ENCODE results near the gene OVOL3. TPM values are rescaled to one million over a fixed set of nuclear protein-coding genes. Genes with fewer than 3 reads are reported as not detected.

Gene OVOL3
- total RNA-seq, 1 donor from 2014 or later: not detected

DNA sequence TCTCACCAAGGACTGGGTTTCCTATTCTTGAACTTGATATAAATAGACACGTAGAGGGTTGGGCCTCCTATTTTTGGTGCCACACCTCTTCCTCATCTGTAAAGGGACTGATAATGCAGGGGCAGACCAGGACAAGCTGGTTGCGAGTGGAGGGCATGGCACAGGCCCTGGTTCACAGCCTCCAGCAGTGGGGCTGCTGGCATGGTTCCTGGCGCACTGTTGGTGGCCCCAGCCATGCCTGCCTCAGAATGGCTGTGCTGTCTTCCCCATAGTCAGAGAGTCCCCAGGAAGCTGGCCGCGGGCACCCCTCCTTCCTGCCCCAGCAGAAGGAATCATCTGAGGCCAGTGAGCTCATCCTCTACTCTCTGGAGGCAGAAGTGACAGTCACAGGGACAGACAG lies 10.5 kb upstream of the OVOL3 start:
- no peak for DNase-seq (ENCODE audit: low spot score)

DNA sequence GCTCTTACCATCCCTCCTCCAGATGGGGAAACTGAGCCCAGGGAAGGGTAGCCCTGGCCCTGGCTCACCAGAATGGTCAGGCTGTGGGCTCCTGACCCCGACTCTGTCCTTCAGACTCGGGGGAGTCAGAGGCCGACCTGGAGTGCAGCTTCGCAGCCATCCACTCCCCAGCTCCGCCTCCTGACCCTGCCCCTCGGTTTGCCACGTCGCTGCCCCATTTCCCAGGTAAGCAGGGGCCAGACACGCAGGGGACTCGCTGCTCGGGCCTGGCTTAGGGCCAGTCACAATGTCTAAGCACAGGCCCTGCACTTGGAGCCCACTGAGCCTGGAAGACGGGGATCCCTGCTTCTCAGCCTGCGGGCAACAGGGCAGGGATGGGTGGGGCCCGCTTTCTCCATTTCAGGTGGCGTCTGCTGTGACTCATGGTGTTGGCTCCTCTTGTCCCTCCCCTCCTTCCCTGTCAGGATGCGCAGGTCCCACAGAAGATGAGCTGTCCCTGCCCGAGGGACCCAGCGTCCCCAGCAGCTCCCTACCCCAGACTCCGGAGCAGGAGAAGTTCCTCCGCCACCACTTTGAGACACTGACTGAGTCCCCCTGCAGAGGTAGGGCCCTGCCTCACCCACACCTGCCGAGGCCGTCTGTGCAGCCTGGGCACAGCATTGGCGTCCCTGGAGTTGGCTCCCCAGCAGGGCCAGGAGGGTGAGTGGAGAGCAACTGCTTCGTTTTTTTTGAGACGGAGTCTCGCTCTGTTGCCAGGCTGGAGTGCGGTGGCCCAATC lies 9.2 kb upstream of the OVOL3 start:
- DNase-seq (ENCODE audit: low spot score): no peak

DNA sequence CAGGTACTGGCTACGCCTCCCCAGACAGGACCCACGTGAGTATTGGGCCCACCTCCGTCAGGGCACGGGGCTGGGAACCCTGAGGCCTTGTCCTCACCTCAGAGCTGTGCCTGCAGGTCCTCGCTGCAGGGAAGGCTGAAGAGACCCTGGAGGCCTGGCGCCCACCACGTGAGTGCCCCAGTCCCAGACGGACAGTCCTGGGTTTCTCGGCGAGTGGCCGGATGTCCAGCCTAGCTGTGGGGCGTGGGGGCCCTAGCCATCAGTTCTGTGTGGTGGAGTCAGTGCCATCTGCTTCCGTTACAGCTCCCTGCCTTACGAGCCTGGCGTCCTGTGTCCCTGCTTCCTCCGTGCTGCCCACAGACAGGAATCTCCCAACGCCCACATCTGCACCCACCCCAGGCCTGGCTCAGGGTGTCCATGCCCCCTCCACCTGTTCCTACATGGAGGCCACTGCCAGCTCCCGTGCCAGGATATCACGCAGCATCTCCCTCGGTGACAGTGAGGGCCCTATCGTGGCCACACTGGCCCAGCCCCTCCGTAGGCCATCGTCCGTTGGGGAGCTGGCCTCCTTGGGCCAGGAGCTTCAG lies 7.8 kb upstream of the OVOL3 start:
- DNase-seq (ENCODE audit: low spot score): no peak

DNA sequence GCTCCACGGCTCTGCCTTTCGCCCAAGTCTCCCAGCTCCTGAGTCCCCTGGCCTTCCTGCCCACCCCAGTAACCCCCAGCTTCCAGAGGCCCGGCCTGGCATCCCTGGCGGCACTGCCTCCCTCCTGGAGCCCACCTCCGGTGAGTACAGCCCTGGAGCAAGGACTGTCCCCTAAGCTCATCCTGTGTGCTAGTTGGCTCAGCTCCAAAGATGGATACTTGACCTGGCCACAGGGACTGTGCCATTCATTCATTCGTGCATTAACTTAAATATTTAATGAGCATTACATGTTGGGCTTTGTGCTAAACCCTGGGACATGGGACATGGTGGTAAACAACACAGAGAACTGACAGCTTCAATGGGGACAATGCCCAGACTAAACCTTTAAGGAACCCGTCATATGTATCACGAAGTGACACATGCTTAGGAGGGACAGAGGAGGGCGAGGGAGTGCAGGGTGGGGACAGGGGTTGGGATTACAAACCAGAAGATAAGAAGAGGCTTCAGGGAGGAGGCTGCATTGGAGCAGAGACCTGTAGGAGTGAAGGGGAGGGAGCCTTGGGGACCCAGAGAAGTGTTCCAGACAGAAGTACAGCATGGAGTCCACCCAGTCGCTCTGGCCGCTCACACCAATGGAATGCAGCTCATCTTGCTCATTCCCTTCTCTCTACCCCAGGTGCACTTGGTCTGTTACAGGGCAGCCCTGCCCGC lies 6.9 kb upstream of the OVOL3 start:
- no peak for DNase-seq (ENCODE audit: low spot score)

DNA sequence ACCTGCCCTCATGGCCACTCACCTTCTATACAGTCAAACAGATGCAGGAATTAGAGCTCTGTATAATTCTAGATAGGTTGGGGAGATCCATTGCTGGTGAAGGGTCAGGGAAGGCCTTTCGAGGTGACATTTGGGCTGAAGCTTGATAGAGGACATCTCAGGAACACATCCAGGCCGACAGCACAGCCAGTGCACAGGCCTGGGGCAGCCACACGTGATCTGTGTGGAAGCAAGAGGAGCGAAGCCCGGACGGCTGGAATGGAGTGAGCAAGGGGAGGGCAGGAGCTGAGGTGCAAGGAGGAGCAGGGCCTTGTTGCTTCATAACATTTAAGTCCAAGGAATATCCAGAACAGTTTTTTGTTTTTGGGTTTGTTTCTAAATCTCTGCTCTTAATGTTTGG lies 4.5 kb upstream of the OVOL3 start:
- DNase-seq (ENCODE audit: low spot score): no peak

DNA sequence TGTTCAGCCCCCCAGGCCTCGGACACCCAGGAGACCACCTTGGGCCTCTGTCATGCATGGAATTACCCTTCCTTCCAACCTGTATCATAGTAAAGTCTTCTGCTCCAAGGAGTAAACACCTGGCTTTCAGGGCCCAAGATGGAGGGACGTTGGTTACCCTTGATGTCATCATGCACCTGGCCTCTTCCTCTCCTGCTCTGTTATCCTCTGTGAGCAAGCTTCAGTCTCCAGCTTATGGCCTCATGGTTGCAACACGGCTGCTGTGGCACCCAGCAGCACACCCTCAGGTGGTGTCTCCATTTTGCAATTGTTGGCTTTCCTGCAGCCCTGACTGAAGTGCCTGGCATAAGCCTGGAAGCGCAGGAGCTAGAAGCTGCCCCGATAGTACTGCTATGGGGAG lies 4.0 kb upstream of the OVOL3 start:
- no peak for DNase-seq (ENCODE audit: low spot score)

DNA sequence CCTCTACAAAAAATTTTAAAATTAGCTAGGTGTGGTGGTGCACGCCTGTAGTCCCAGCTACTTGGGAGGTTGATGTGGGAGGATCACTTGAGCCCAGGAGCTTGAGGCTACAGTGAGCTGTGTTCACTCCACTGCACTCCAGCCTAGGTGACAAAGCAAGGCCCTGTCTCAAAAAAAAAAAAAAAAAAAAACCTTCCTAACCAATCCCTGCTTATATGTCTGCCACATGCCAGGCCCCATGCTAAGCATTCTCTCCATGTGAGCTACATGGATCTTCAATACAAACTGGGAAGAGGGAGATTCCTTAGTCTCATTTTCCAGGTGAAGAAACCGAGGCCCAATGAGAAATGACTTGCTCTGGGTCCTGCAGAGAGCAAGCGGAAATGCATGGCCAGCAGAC lies 2.3 kb upstream of the OVOL3 start:
- DNase-seq (ENCODE audit: low spot score): no peak

DNA sequence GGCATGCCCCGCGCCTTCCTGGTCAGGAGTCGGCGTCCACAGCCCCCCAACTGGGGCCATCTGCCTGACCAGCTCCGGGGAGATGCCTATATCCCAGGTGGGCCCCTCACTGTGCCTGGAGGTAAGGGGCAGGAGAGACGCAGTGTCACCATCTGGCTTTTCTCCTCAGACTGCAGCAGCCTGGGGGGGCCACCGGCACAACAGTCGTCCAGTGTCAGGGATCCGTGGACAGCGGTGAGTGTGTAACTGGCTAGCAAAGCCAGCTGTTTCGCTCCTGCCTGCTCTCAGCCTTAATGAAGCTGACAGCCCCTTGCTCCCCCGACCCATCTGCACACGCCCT lies 227 bp downstream of the OVOL3 start:
- no peak for DNase-seq (ENCODE audit: low spot score)

DNA sequence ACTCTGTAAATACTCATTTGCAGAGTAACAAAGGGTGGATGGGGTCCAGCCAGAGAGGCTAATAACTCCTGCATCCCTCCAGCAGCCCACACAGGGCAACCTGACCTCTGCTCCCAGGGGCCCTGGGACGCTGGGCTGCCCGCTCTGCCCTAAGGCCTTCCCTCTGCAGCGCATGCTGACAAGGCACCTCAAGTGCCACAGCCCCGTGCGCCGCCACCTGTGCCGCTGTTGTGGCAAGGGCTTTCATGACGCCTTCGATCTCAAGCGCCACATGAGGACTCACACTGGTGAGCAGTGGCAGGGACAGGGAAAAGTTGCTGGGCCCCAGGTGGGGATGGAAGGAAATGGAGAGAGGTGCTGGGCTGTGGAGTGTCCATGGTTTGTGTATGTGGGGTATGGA lies 1.7 kb downstream of the OVOL3 start:
- DNase-seq (ENCODE audit: low spot score): no peak

DNA sequence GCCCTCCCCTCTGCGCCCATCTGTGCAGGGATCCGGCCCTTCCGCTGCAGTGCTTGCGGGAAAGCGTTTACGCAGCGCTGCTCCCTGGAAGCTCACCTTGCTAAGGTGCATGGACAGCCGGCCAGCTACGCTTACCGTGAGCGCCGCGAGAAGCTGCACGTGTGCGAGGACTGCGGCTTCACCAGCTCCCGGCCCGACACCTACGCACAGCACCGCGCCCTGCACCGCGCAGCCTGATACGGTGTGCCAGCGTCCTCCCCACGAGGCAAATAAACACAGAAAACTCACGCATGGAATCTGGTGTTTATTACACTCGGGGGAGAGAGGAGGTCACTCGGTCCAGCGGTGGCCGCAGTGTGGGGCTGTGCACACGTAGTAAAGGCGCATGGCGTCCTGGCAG lies 2.5 kb downstream of the OVOL3 start:
- no peak for DNase-seq (ENCODE audit: low spot score)

DNA sequence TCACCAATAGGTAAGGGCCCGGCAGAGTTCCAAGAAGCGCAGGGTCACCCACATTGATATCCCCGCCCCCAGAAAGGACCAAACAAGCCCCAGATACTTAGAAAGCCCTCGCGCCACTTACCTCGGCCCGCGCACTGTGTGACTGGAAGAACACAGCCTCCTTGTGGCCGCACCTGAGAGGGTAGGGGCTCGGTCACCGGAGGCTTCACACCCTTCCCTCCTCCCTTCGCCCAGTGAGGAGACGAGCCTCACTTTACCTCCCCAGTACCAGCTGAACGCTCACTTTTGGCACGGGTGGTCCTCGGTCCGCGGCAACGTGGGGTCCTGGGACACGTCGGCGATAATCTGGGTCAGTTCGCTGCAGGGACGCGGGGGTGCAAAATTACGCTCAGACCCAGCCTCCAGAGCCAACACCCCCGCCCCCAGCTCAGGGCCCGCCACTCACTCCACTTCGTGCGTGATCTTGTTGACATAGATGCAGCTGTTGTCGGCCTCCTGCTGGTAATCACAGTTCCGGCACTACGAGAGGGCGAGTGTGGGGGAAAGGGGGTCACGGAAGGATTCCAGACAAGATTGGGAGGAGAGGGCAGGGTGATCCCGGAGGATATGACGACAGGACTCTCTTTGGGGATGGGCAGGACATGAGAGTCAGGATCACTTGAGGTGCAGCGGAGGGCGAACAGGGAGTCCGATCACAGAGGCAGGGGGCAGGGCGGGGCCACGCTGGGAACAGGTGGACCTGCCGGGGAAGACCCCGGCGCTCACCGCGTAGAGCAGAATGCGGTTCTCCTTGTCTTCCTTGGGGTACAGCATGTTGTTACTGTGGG lies 3.2 kb downstream of the OVOL3 start:
- peak; percentile 66 for DNase-seq (ENCODE audit: low spot score)

DNA sequence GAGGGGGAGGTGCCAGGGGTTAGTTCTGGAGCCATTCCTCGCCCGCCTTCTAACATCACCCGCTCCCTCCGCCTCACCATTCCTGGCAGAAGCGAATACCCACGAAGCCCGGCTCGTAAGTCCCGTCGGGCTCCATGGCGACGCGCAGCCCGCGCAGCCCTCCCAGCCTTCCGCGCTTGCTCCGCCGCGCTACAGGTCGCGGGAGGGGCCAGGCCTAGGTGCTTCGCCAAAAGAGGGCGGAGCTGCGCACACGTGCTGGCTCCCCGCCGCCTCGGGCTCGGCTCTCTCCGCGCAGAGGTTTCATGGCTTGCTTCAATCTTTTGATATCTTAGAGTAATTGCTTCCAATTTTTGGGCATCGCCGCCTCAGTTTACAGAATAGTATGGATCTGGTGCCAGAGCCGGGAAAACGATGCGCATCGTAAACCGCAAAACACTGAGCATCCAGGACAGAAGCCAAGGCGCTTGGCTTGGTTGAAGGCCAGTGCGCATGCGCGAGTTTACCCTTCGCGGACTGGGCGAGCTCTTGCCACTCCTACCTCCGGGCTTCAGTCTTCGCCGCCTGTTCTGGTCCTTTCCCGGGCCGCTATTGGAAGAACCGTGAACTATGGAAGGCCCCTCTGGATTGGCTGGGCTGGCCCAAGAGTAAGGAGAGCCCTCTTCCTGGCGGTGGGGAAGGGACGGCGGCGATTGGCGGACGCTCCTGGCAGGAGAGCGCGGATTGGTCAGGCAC lies 3.9 kb downstream of the OVOL3 start, which contains the start of gene POLR2I:
POLR2I (minus strand) TSS at position 155 of the 732 bp plus-strand sequence; CDS start at position 136, 19 bp downstream.
- DNase-seq (ENCODE audit: low spot score): peak; percentile 100

DNA sequence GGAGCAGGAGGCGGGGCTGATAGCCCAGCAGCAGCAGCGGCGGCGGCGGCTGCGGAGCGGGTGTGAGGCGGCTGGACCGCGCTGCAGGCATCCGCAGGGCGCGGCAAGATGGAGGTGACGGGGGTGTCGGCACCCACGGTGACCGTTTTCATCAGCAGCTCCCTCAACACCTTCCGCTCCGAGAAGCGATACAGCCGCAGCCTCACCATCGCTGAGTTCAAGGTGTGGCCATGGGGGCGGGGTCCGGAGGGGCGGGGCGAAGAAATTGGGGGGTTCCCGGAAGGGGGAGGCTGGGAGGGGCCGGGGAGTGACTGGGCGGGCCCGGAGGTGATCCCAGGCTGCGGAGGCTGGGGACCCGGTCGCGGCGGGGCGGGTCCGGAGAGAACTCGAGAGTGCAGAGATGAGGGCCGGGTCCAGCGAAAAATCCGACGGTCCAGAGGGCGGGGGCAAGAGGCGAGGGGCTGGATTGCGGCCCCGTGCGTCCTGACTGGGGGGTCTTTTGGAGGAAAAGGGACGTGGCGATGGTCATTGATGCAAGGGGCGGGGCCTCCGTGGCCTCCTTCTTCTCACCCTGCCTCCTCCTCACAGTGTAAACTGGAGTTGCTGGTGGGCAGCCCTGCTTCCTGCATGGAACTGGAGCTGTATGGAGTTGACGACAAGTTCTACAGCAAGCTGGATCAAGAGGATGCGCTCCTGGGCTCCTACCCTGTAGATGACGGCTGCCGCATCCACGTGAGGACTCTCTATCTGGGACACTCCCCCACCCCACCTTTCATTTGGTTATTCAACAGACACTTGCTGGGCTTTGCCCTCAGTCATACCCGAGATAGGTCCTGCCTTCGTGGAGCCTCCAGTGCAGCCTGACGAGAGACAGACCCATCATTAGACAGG lies 4.8 kb downstream of the OVOL3 start, which contains the start of gene TBCB:
TBCB (plus strand) TSS at position 16 of the 891 bp plus-strand sequence; CDS start at position 109, 93 bp downstream.
- DNase-seq (ENCODE audit: low spot score): peak; percentile 90

DNA sequence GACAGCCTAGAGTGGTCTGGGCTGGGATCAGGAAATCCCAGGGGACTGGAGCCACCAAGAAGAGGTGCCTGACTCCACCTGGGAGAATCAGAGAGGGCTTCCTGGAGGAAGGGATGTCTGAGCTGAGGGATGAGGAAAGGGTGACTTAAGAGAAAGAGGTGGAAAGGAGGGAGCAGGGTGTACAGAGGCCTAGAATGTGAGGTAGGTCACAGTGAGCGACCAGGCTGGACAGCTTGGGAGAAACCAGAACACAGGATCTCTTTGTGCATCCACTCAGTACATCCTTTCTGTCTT lies 5.3 kb downstream of the OVOL3 start:
- no peak for DNase-seq (ENCODE audit: low spot score)

DNA sequence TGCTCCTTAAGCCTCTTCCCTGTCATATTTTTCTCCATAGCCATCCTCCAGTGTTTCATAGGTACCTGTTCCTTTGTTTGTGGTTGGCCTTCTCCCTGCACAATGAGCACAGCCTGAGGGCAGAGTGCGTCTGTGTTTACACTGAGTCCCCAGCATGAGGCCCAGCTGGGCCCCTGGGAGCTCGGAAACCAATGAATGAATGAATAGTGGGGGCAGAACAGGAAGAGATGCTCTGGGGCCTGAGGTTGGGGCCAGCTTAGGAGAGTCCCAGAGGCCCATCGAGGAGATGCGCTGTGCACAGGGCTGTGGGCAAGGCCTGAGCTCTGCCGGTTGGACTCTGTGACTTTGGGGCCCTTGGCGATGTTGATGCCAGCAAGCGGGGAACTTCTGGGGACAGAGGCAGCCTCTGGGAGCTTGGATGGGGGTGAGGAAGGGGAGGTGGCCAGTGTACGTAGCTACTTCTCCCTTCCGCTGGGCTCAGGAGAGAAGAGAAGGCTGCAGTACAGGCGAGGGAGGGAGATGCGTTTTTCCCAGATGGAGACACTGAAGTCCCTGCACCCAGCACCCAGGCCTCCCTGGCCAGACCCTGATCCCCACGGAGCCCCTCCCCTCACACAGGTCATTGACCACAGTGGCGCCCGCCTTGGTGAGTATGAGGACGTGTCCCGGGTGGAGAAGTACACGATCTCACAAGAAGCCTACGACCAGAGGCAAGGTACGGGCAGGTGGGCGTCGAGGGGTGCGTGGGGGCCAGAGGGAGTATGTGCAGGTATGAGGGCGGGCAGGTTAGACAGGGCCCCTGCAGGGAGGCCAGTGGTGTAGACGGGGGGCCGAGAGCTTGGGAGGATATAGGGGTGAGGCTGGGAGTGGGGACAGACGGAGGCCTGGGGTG lies 9.4 kb downstream of the OVOL3 start:
- no peak for DNase-seq (ENCODE audit: low spot score)

DNA sequence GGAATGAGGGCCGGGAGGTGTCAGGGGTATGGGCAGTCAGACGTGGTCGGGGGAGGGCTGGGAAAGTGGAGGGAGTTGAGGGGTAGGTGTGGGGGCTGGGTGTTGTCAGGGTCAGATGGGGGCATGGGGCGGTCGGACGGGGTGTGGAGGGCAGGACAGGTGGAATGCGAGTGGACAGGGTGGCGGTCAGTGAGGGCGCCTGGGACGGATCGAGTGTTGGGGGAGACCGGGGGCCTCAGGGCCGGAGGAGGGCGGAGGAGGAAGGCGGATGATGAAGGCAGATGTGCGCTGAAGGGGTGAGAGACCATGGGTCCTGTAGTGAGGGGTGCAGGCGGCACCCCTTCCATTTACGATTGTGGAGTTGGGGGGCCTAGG lies 10.0 kb downstream of the OVOL3 start:
- no peak for DNase-seq (ENCODE audit: low spot score)

DNA sequence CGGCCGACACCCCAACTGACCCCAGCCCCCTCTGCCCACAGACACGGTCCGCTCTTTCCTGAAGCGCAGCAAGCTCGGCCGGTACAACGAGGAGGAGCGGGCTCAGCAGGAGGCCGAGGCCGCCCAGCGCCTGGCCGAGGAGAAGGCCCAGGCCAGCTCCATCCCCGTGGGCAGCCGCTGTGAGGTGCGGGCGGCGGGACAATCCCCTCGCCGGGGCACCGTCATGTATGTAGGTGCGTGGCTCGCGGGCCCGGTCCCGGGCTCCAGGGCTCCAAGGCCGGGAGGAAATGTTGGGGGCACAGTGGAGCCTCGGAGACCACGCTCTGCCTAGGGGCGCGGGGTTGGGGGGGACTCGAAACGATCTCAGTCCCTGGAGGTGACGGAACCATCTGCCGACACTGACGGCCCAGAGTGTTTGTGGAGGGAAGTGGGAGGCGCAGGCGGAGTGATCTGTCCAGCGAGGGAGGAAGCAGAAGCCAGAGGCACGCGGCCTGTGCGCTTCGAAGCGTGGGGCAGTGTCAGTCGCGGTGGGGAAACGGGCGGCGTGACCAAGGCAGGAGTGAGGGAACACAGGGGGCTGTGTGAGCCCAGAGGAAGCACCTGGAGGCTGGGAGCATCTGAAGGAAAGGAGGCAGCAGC lies 10.7 kb downstream of the OVOL3 start:
- no peak for DNase-seq (ENCODE audit: low spot score)

DNA sequence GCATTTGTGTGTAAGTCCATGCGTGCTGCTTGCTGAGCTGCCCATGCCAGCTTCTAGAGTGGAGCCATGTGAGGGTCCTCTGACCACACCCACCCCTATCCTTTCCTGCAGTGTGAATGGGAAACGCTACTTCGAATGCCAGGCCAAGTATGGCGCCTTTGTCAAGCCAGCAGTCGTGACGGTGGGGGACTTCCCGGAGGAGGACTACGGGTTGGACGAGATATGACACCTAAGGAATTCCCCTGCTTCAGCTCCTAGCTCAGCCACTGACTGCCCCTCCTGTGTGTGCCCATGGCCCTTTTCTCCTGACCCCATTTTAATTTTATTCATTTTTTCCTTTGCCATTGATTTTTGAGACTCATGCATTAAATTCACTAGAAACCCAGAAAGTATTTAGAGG lies 14.6 kb downstream of the OVOL3 start:
- no peak for DNase-seq (ENCODE audit: low spot score)

DNA sequence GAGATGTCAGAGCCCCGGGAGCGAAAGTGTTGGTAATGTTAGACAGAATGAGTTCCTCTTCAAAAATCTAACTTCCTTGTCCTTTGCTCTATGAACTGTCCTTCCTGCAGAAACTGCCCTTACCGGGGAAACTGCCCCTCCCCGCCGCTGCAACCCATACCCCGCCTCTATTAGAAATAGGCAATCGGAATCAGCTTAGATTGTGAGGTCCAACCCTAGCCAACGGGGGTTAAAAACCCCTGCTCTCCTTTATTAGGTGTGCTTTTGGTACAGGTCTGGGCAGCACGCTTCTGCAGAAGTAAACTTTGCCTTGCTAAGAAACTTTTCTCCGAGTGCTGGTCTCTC lies 17.4 kb downstream of the OVOL3 start:
- DNase-seq (ENCODE audit: low spot score): no peak
